WTC11 (cell line): ENCODE results near the gene MT1H. TPM values are rescaled to one million over a fixed set of nuclear protein-coding genes. Genes with fewer than 3 reads are reported as not detected.

ENCODE experiments used
- ATAC-seq: fragments of 200-7000 bp; cut with Tn5 transposase; 2 replicates; pipeline ENCODE4 v1.10.0; 2021; ENCODE audit warnings: mild to moderate bottlenecking, moderate library complexity
- CTCF ChIA-PET: fragments of 300-600 bp; sonication (Branson Sonifier 250); formaldehyde crosslinking; loops from one replicate; lab custom pipeline; 2021; ENCODE audit warnings: antibody characterized with exemption; lab: Charles Lee
- POLR2A ChIA-PET: fragments of 350-600 bp; sonication (Branson Sonifier 250); formaldehyde crosslinking; loops from one replicate; lab custom pipeline; 2021; ENCODE audit warnings: antibody characterized with exemption; lab: Charles Lee
- DNase-seq: peaks from one replicate; pipeline ENCODE4 v3.0.0; 2021; ENCODE audit warnings: low spot score
- H3K27ac Mint-ChIP-seq: 2 replicates; pipeline ENCODE4 v1.8.0; 2021; ENCODE audit warnings: mixed read lengths
- H3K27me3 Mint-ChIP-seq: 2 replicates; pipeline ENCODE4 v1.8.0; 2021; ENCODE audit warnings: low read depth, mild to moderate bottlenecking, moderate library complexity, mixed read lengths
- H3K36me3 Mint-ChIP-seq: 2 replicates; pipeline ENCODE4 v1.8.0; 2021; ENCODE audit warnings: mixed read lengths
- H3K4me1 Mint-ChIP-seq: 2 replicates; pipeline ENCODE4 v1.8.0; 2022; ENCODE audit warnings: mixed read lengths
- H3K4me3 Mint-ChIP-seq: 2 replicates; pipeline ENCODE4 v1.8.0; 2021; ENCODE audit warnings: mild to moderate bottlenecking, moderate library complexity, mixed read lengths
- H3K9me3 Mint-ChIP-seq: 2 replicates; pipeline ENCODE4 v1.8.0; 2021; ENCODE audit warnings: mixed read lengths
- ATF2 ChIP-seq: sonication (generic); formaldehyde crosslinking; IDR thresholded peaks from 2 replicates; pipeline ENCODE4 v1.8.1; 2022; ENCODE audit warnings: low read depth, missing genetic modification reagents, borderline replicate concordance
- ATF3 ChIP-seq: sonication (generic); formaldehyde crosslinking; conservative IDR thresholded peaks from 2 replicates; pipeline ENCODE4 v1.8.1; 2022; ENCODE audit warnings: mild to moderate bottlenecking, missing genetic modification reagents
- CREB1 ChIP-seq: sonication (generic); formaldehyde crosslinking; IDR thresholded peaks from 2 replicates; pipeline ENCODE4 v1.8.0; 2023; ENCODE audit warnings: mild to moderate bottlenecking, missing genetic modification reagents
- FOXP1 ChIP-seq: sonication (generic); formaldehyde crosslinking; IDR thresholded peaks from 2 replicates; pipeline ENCODE4 v1.8.0; 2022; ENCODE audit warnings: missing genetic modification reagents, mild to moderate bottlenecking, moderate library complexity, borderline replicate concordance
- JAZF1 ChIP-seq: fragments of 250-450 bp; sonication (Bioruptor Pico); IDR thresholded peaks from 2 replicates; pipeline ENCODE4 v1.9.0; 2021; ENCODE audit warnings: moderate library complexity, mild to moderate bottlenecking, inconsistent platforms
- MXD4 ChIP-seq: fragments of 250-450 bp; sonication (Bioruptor Pico); IDR thresholded peaks from 2 replicates; pipeline ENCODE4 v1.8.0; 2021; ENCODE audit warnings: mild to moderate bottlenecking, moderate library complexity, borderline replicate concordance
- NFE2L1 ChIP-seq: sonication (generic); formaldehyde crosslinking; IDR thresholded peaks from 2 replicates; pipeline ENCODE4 v1.8.1; 2023; ENCODE audit warnings: missing genetic modification reagents
- NR3C1 ChIP-seq: sonication (generic); formaldehyde crosslinking; conservative IDR thresholded peaks from 2 replicates; pipeline ENCODE4 v1.8.1; 2023; ENCODE audit warnings: low read depth, mild to moderate bottlenecking, missing genetic modification reagents
- PREB ChIP-seq: sonication (generic); formaldehyde crosslinking; IDR thresholded peaks from 2 replicates; pipeline ENCODE4 v1.8.1; 2022; ENCODE audit warnings: mild to moderate bottlenecking, missing genetic modification reagents, moderate library complexity, borderline replicate concordance
- SMAD3 ChIP-seq: sonication (generic); formaldehyde crosslinking; IDR thresholded peaks from 2 replicates; pipeline ENCODE4 v1.8.0; 2022; ENCODE audit warnings: missing genetic modification reagents, mild to moderate bottlenecking, borderline replicate concordance
- TEAD1 ChIP-seq: sonication (generic); formaldehyde crosslinking; IDR thresholded peaks from 2 replicates; pipeline ENCODE4 v1.8.0; 2022; ENCODE audit warnings: mild to moderate bottlenecking, missing genetic modification reagents
- TEAD4 ChIP-seq: sonication (generic); formaldehyde crosslinking; IDR thresholded peaks from 2 replicates; pipeline ENCODE4 v1.8.0; 2022; ENCODE audit warnings: mild to moderate bottlenecking, missing genetic modification reagents
- USF1 ChIP-seq: sonication (generic); formaldehyde crosslinking; IDR thresholded peaks from 2 replicates; pipeline ENCODE4 v1.8.0; 2022; ENCODE audit warnings: mild to moderate bottlenecking, missing genetic modification reagents
- ZNF232 ChIP-seq: sonication (generic); formaldehyde crosslinking; IDR thresholded peaks from 2 replicates; pipeline ENCODE4 v1.8.0; 2022; ENCODE audit warnings: mild to moderate bottlenecking, missing genetic modification reagents
- ZNF423 ChIP-seq: fragments of 250-450 bp; sonication (Bioruptor Pico); IDR thresholded peaks from 2 replicates; pipeline ENCODE4 v2.1.2; 2022; ENCODE audit warnings: mild to moderate bottlenecking, moderate library complexity
- ZNF512 ChIP-seq: sonication (generic); formaldehyde crosslinking; IDR thresholded peaks from 2 replicates; pipeline ENCODE4 v1.8.1; 2022; ENCODE audit warnings: missing genetic modification reagents, borderline replicate concordance
- ZSCAN18 ChIP-seq: fragments of 250-450 bp; sonication (Bioruptor Pico); IDR thresholded peaks from 2 replicates; pipeline ENCODE4 v2.1.2; 2022; ENCODE audit warnings: mild to moderate bottlenecking, moderate library complexity
- total RNA-seq: library from RNA; stranded (reverse); gene quantifications from 3 replicates; pipeline ENCODE4 v1.2.3, GENCODE V29; 2021

Gene MT1H
- total RNA-seq, 1 experiment from 2014 or later, result 122 TPM

- TF ChIP-seq PREB (CRISPR knock-in tag) (no peak), FOXP1 (CRISPR knock-in tag) (no peak), CREB1 (CRISPR knock-in tag) (no peak), ATF2 (CRISPR knock-in tag) (no peak), ZNF512 (no peak), ZSCAN18 (CRISPR knock-in tag) (no peak), NFE2L1 (CRISPR knock-in tag) (no peak)
Measured at GRCh38 chr16:56711862-56712261, 42.2 kb downstream of the MT1H start (continued).

- H3K4me3 Mint-ChIP-seq, result no peak overlapping the region
- H3K36me3 Mint-ChIP-seq, result no peaks in the 10 kb centered on the region
- no peak for DNase-seq
- no peak overlapping the region for H3K27ac Mint-ChIP-seq
- H3K4me1 Mint-ChIP-seq, result peaks cover 8% of the 10 kb centered on the region
- CTCF ChIA-PET, result interaction anchor here (1.1 kb wide), 1 partner anchor 12 kb away, joined by 5 read pairs; no protein-coding TSS in a partner anchor
- no peak for ATAC-seq
- no peak for TF ChIP-seq ZNF423 (CRISPR knock-in tag)
- TF ChIP-seq MXD4 (CRISPR knock-in tag), result no peak
- no peak for TF ChIP-seq TEAD4
- TF ChIP-seq SMAD3, result no peak
- no peak for TF ChIP-seq JAZF1 (CRISPR knock-in tag)
- TF ChIP-seq TEAD1 (CRISPR knock-in tag), result no peak
- no peak for TF ChIP-seq USF1 (CRISPR knock-in tag)
- peaks cover 15% of the 10 kb centered on the region; the same call in 1 of the 2 replicates for H3K27me3 Mint-ChIP-seq
- peaks cover 5% of the 10 kb centered on the region; the same call in 1 of the 2 replicates for H3K9me3 Mint-ChIP-seq
- POLR2A ChIA-PET, result no interaction called here
Measured at GRCh38 chr16:56713794-56714193, 44.2 kb downstream of the MT1H start.

GRCh38 chr16:56715126-56715525, 45.5 kb downstream of the MT1H start:
- POLR2A ChIA-PET, result no interaction called here

More at GRCh38 chr16:56715126-56715525, 45.5 kb downstream of the MT1H start:
- Mint-ChIP-seq H3K27me3 (peaks cover 15% of the 10 kb centered on the region; the same call in 1 of the 2 replicates), H3K9me3 (peaks cover 5% of the 10 kb centered on the region; the same call in 1 of the 2 replicates), H3K36me3 (no peaks in the 10 kb centered on the region), H3K27ac (no peak overlapping the region), H3K4me1 (peaks cover 3% of the 10 kb centered on the region; the same call in 1 of the 2 replicates), H3K4me3 (no peak overlapping the region)
- CTCF ChIA-PET, result interaction anchor here (1.1 kb wide), 1 partner anchor 13 kb away, joined by 5 read pairs; no protein-coding TSS in a partner anchor
- no peak for TF ChIP-seq NR3C1
- no peak for TF ChIP-seq ZNF232 (CRISPR knock-in tag)
- no peak for TF ChIP-seq NFE2L1 (CRISPR knock-in tag)
- no peak for TF ChIP-seq ATF3 (CRISPR knock-in tag)
- no peak for DNase-seq
- ATAC-seq, result no peak
